B cell (primary cell): ENCODE results near the gene FANCI. TPM values are rescaled to one million over a fixed set of nuclear protein-coding genes. Genes with fewer than 3 reads are reported as not detected.

ENCODE experiments used
- ATAC-seq: fragments of 200-7000 bp; cut with Tn5 transposase; one replicate; pipeline ENCODE4 v1.10.0; 2021; ENCODE audit warnings: low read depth, mild to moderate bottlenecking, moderate number of reproducible peaks, moderate library complexity
- CTCF ChIA-PET: fragments of 350-600 bp; sonication (Branson Sonifier 250); formaldehyde crosslinking; loops from one replicate; lab custom pipeline; 2021; ENCODE audit warnings: antibody characterized with exemption, inconsistent platforms; lab: Charles Lee
- POLR2A ChIA-PET: fragments of 350-600 bp; sonication (Branson Sonifier 250); formaldehyde crosslinking; loops from one replicate; lab custom pipeline; 2021; ENCODE audit warnings: antibody characterized with exemption; lab: Charles Lee
- DNase-seq: peaks from one replicate; pipeline ENCODE4 v3.0.0; 2013
- H2AFZ ChIP-seq: 2 replicates; pipeline ENCODE4 v1.6.1; 2012; ENCODE audit warnings: mild to moderate bottlenecking, low read depth, low read length; ENCODE audit not compliant: insufficient read depth, poor library complexity, severe bottlenecking
- H3K27ac ChIP-seq, 2 donors: 1 replicate in 1 of 2; 2 replicates in 1 of 2; pipeline ENCODE4 v1.5.1; 2012 to 2013; ENCODE audit warnings: low read length in 2 of 2, mild to moderate bottlenecking in 2 of 2, moderate library complexity in 1 of 2
- H3K27me3 ChIP-seq, 4 experiments: fragments of 200-600 bp in 1 of 4; sonication (generic) in 1 of 4; replicated peaks in 1 of 4; 1 replicate in 2 of 4; 2 replicates in 2 of 4; pipeline versions ENCODE4 v1.6.1 to v1.7.0; 2013 to 2016; ENCODE audit warnings: low read length in 3 of 4, mild to moderate bottlenecking in 2 of 4, mixed read lengths in 1 of 4, moderate library complexity in 1 of 4; ENCODE audit not compliant: insufficient read depth in 4 of 4, control insufficient read depth in 3 of 4; ENCODE audit errors: control extremely low read depth in 1 of 4
- H3K36me3 ChIP-seq, 2 experiments: replicated peaks in 1 of 2; 1 replicate in 1 of 2; 2 replicates in 1 of 2; pipeline versions ENCODE4 v1.6.1 to v1.7.1; 2013; ENCODE audit warnings: low read length in 1 of 2; ENCODE audit not compliant: insufficient read depth in 2 of 2, control insufficient read depth in 1 of 2; ENCODE audit errors: control extremely low read depth in 1 of 2, extremely low read depth in 1 of 2
- H3K4me1 ChIP-seq, 2 donors: fragments of 200-600 bp in 1 of 2; sonication (generic) in 1 of 2; 1 replicate in 1 of 2; 2 replicates in 1 of 2; pipeline versions ENCODE4 v1.5.1 to v1.6.1; 2013 to 2017; ENCODE audit warnings: low read length in 2 of 2; ENCODE audit not compliant: control insufficient read depth in 2 of 2, insufficient read depth in 2 of 2
- H3K4me2 ChIP-seq: replicated peaks from 2 replicates; pipeline ENCODE3; 2012; ENCODE audit warnings: mild to moderate bottlenecking, low read depth, low read length; ENCODE audit not compliant: poor library complexity, severe bottlenecking
- H3K4me3 ChIP-seq, 5 experiments: fragments of 200-600 bp in 1 of 5; sonication (generic) in 1 of 5; 1 replicate in 3 of 5; 2 replicates in 2 of 5; pipeline versions ENCODE4 v1.5.1 to v1.7.0; 2011 to 2016; ENCODE audit warnings: low read length in 4 of 5, mild to moderate bottlenecking in 4 of 5, low read depth in 2 of 5, control low read depth in 1 of 5, moderate library complexity in 1 of 5; ENCODE audit not compliant: insufficient read depth in 1 of 5; ENCODE audit errors: control extremely low read depth in 1 of 5, extremely low read depth in 1 of 5
- H3K79me2 ChIP-seq: fragments of 200-600 bp; sonication (generic); one replicate; pipeline ENCODE4 v1.6.0; 2016; ENCODE audit warnings: low read length; ENCODE audit not compliant: control insufficient read depth, insufficient read depth
- H3K9ac ChIP-seq: fragments of 200-600 bp; sonication (generic); 2 replicates; pipeline ENCODE4 v1.6.1; 2017; ENCODE audit warnings: mild to moderate bottlenecking, low read length, moderate library complexity
- H3K9me3 ChIP-seq, 3 donors: one replicate each; pipeline versions ENCODE4 v1.6.1 to v1.7.1; 2013; ENCODE audit warnings: low read length in 2 of 3; ENCODE audit not compliant: control insufficient read depth in 2 of 3, insufficient read depth in 1 of 3; ENCODE audit errors: control extremely low read depth in 1 of 3
- H4K20me1 ChIP-seq: 2 replicates; pipeline ENCODE4 v1.6.0; 2012; ENCODE audit warnings: mild to moderate bottlenecking, low read length; ENCODE audit not compliant: insufficient read depth, control insufficient read depth, poor library complexity, severe bottlenecking
- H3K27ac Mint-ChIP-seq: one replicate; pipeline ENCODE4 v1.8.0; 2021; ENCODE audit warnings: mixed read lengths
- H3K27me3 Mint-ChIP-seq: one replicate; pipeline ENCODE4 v1.8.0; 2021; ENCODE audit warnings: mixed read lengths
- H3K4me1 Mint-ChIP-seq: one replicate; pipeline ENCODE4 v1.8.0; 2021; ENCODE audit warnings: mixed read lengths
- H3K4me3 Mint-ChIP-seq: one replicate; pipeline ENCODE4 v1.8.0; 2021; ENCODE audit warnings: mixed read lengths
- H3K9me3 Mint-ChIP-seq: one replicate; pipeline ENCODE4 v1.8.0; 2022; ENCODE audit warnings: mixed read lengths; ENCODE audit not compliant: insufficient read depth
- CTCF ChIP-seq: fragments of 200-600 bp; IDR thresholded peaks from one replicate; pipeline ENCODE4 v1.8.0; 2022; ENCODE audit warnings: antibody characterized with exemption, mild to moderate bottlenecking
- EZH2 ChIP-seq: IDR thresholded peaks from 2 replicates; pipeline ENCODE4 v1.6.1; 2012; ENCODE audit warnings: borderline replicate concordance, low read depth, mild to moderate bottlenecking, moderate library complexity, low read length; ENCODE audit not compliant: insufficient read depth, poor library complexity, severe bottlenecking
- WGBS: methylation state at CpG from one replicate; pipeline ENCODE4 v1.1.5; 2013; ENCODE audit warnings: missing lambda C conversion rate; ENCODE audit not compliant: insufficient coverage; 5-methylcytosine and 5-hydroxymethylcytosine counted together
- intact Hi-C: fragments of 100-400 bp; cut with micrococcal nuclease; formaldehyde crosslinking; loops from one replicate; pipeline ENCODE4 v1.10.0; 2022
- polyA plus RNA-seq: library from polyadenylated mRNA; depleted of rRNA; stranded (reverse); fragments of >200 nt; gene quantifications from 2 replicates; pipeline ENCODE4 v1.2.3, GENCODE V29; 2012
- total RNA-seq, 2 donors: library from RNA; stranded (reverse); fragments of 120-200 nt in 1 of 2; gene quantifications; 1 replicate in 1 of 2; 2 replicates in 1 of 2; pipeline versions ENCODE4 v1.2.3 to v1.2.4, GENCODE V29; 2013 to 2022

The FANCI gene
- total and polyA plus RNA-seq, 2 donors (not counting 1 experiment from before 2014, with no cell fraction given), result 2.7 to 14.2 TPM

- no peaks in the 10 kb centered on the region for H3K27me3 Mint-ChIP-seq
- Histone ChIP-seq H3K79me2 (no peaks in the 10 kb centered on the region), H3K9me3 (no peaks in the 10 kb centered on the region), H3K27me3 (no peaks in the 10 kb centered on the region), H4K20me1 (no peaks in the 10 kb centered on the region), H3K4me1 (no peaks in the 10 kb centered on the region), H3K27ac (no peak overlapping the region), H2AFZ (no peak overlapping the region), H3K4me2 (no peak overlapping the region), H3K4me3 (no peak overlapping the region), H3K9ac (no peak overlapping the region), H3K36me3 (peaks cover 2 to 4% of the 10 kb centered on the region in 2 experiments)
- no peaks in the 10 kb centered on the region for H3K4me1 Mint-ChIP-seq
- 100% methylated on average over 1 of the region's 2 CpGs for WGBS
- intact Hi-C loops, result no loop called here
- H3K9me3 Mint-ChIP-seq, result no peaks in the 10 kb centered on the region
- CTCF ChIA-PET, result no interaction called here
- ATAC-seq (no peak), DNase-seq (no peak)
- H3K27ac Mint-ChIP-seq, result no peak overlapping the region
- no peak overlapping the region for H3K4me3 Mint-ChIP-seq
- POLR2A ChIA-PET, result no interaction called here
- TF ChIP-seq EZH2 (no peak), CTCF (no peak)
Measured at GRCh38 chr15:89291934-89292438, 48.2 kb downstream of the FANCI start.

- 100% methylated on average over 2 of the region's 2 CpGs for WGBS
- Mint-ChIP-seq H3K4me1 (no peaks in the 10 kb centered on the region), H3K4me3 (no peak overlapping the region), H3K27ac (no peak overlapping the region), H3K9me3 (no peaks in the 10 kb centered on the region), H3K27me3 (no peaks in the 10 kb centered on the region)
- Histone ChIP-seq H3K27ac (no peak overlapping the region), H2AFZ (no peak overlapping the region), H3K4me1 (no peaks in the 10 kb centered on the region), H3K79me2 (no peaks in the 10 kb centered on the region), H3K27me3 (no peaks in the 10 kb centered on the region), H3K36me3 (peaks cover 2 to 4% of the 10 kb centered on the region in 2 experiments), H3K4me2 (no peak overlapping the region), H4K20me1 (no peaks in the 10 kb centered on the region), H3K9ac (no peak overlapping the region), H3K9me3 (no peaks in the 10 kb centered on the region), H3K4me3 (no peak overlapping the region)
- ATAC-seq, result no peak
- DNase-seq, result no peak
- POLR2A ChIA-PET, result no interaction called here
- intact Hi-C loops, result no loop called here
- CTCF ChIA-PET, result no interaction called here
- TF ChIP-seq CTCF (no peak), EZH2 (no peak)
Measured at GRCh38 chr15:89293012-89293411, 49.2 kb downstream of the FANCI start.
